Keratinocyte (primary cell): Measurements from ENCODE around the gene C1QBP. TPM values are rescaled to one million over a fixed set of nuclear protein-coding genes. Genes with fewer than 3 reads are reported as not detected.

ENCODE experiments used
- DNase-seq: peaks from one replicate; pipeline ENCODE4 v3.0.0-alpha.2; 2011; ENCODE audit warnings: low read depth, missing footprints, low spot score
- FAIRE-seq: peaks from 2 replicates; lab custom pipeline; 2011; peaks lifted over from hg19 to GRCh38; lab: Jason Lieb, UNC
- H2AFZ ChIP-seq: 2 replicates; pipeline ENCODE4 v1.6.0; 2012; ENCODE audit warnings: low read length, control low read depth, inconsistent platforms; ENCODE audit not compliant: control insufficient read depth
- H3K27ac ChIP-seq: 2 replicates; pipeline ENCODE4 v1.5.1; 2011; ENCODE audit warnings: low read length; ENCODE audit not compliant: control insufficient read depth, insufficient read depth
- H3K27me3 ChIP-seq: 3 replicates; pipeline ENCODE4 v1.6.0; 2011; ENCODE audit warnings: low read length; ENCODE audit not compliant: control insufficient read depth, insufficient read depth; ENCODE audit errors: extremely low read depth
- H3K36me3 ChIP-seq, 2 experiments: 2 replicates in 1 of 2; 3 replicates in 1 of 2; pipeline ENCODE4 v1.5.1; 2011; ENCODE audit warnings: low read length in 2 of 2, mild to moderate bottlenecking in 1 of 2; ENCODE audit not compliant: control insufficient read depth in 2 of 2, insufficient read depth in 2 of 2; ENCODE audit errors: extremely low read depth in 1 of 2
- H3K4me1 ChIP-seq: 3 replicates; pipeline ENCODE4 v1.5.1; 2011; ENCODE audit warnings: low read length; ENCODE audit not compliant: control insufficient read depth, insufficient read depth; ENCODE audit errors: extremely low read depth
- H3K4me2 ChIP-seq: 3 replicates; pipeline ENCODE4 v1.6.0; 2011; ENCODE audit warnings: low read depth, low read length; ENCODE audit not compliant: control insufficient read depth, insufficient read depth; ENCODE audit errors: extremely low read depth
- H3K4me3 ChIP-seq, 3 experiments: fragments of 200-600 bp in 1 of 3; sonication (generic) in 1 of 3; 2 replicates in 2 of 3; 3 replicates in 1 of 3; pipeline ENCODE4 v1.5.1; 2011 to 2016; ENCODE audit warnings: low read length in 3 of 3, mild to moderate bottlenecking in 3 of 3, control low read depth in 2 of 3, inconsistent platforms in 1 of 3, low read depth in 1 of 3, mixed read lengths in 1 of 3, mixed run types in 1 of 3, moderate library complexity in 1 of 3; ENCODE audit not compliant: control insufficient read depth in 2 of 3, insufficient read depth in 2 of 3; ENCODE audit errors: extremely low read depth in 1 of 3
- H3K79me2 ChIP-seq: 2 replicates; pipeline ENCODE4 v1.6.0; 2012; ENCODE audit warnings: low read length; ENCODE audit not compliant: control insufficient read depth, insufficient read depth
- H3K9ac ChIP-seq: 3 replicates; pipeline ENCODE4 v1.6.0; 2011; ENCODE audit warnings: low read length; ENCODE audit not compliant: control insufficient read depth, insufficient read depth; ENCODE audit errors: extremely low read depth
- H3K9me1 ChIP-seq: 3 replicates; pipeline ENCODE4 v1.6.0; 2011; ENCODE audit warnings: low read length; ENCODE audit not compliant: control insufficient read depth, insufficient read depth; ENCODE audit errors: extremely low read depth
- H3K9me3 ChIP-seq: 2 replicates; pipeline ENCODE4 v1.5.1; 2012; ENCODE audit warnings: low read depth, low read length; ENCODE audit not compliant: control insufficient read depth
- H4K20me1 ChIP-seq: 3 replicates; pipeline ENCODE4 v1.6.0; 2011; ENCODE audit warnings: low read length; ENCODE audit not compliant: control insufficient read depth, insufficient read depth; ENCODE audit errors: extremely low read depth
- EZH2 ChIP-seq: IDR thresholded peaks from one replicate; pipeline ENCODE4 v1.6.1; 2012; ENCODE audit warnings: inconsistent platforms, mild to moderate bottlenecking, low read length, moderate library complexity
- dilution Hi-C: fragments of 300-500 bp; cut with MboI; formaldehyde crosslinking; loops from one replicate; pipeline ENCODE4 v1.7.0; 2020; ENCODE audit warnings: low sequenced_read_pairs; ENCODE audit not compliant: extremely low pct_ligation_motif_present
- polyA plus RNA-seq, 5 experiments: library from polyadenylated mRNA; depleted of rRNA in 3 of 5; stranded (reverse) in 3 of 5; stranded (forward) in 1 of 5; unstranded in 1 of 5; fragments of >200 nt; gene quantifications; 1 replicate in 1 of 5; 2 replicates in 3 of 5; 3 replicates in 1 of 5; pipeline versions ENCODE4 v1.2.1 to v1.2.3, GENCODE V29; 2011 to 2012; ENCODE audit warnings: missing spikeins in 2 of 5, low read depth in 1 of 5, low replicate concordance in 1 of 5
- TF ChIP-seq, protein P1 (sequence below), 3 experiments: IDR thresholded peaks in 1 of 3; conservative IDR thresholded peaks in 1 of 3; optimal IDR thresholded peaks in 1 of 3; 2 replicates in 2 of 3; 3 replicates in 1 of 3; pipeline versions ENCODE3 to v1.5.1; 2011; ENCODE audit warnings: low read length in 3 of 3, mild to moderate bottlenecking in 3 of 3, moderate library complexity in 2 of 3, control low read depth in 1 of 3, inconsistent platforms in 1 of 3; ENCODE audit not compliant: insufficient read depth in 2 of 3; ENCODE audit errors: extremely low read depth in 1 of 3

C1QBP gene
- polyA plus RNA-seq, 1 donor (not counting 4 experiments of a cell fraction or from before 2014, with no cell fraction given): 431 TPM

DNA sequence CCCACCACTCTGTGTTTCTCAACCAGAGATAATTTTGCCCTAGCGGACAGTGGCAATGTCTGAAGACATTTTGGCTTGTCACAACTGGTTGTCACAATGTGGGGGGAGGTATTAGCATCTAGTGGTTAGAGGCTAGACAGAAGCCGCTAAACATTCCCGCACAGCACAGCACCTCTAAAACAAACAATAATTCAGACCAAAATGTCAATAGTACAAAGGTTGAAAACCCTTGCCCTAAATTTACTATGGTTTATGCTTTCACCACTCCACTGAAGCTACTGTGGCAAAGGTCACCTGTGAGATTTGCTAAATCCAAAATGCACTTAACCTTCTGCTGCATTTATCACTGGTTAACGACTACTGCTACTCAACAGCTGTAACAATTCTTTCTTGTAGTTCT, 33.6 kb downstream of the C1QBP start:
- H3K36me3 ChIP-seq: peaks cover 35 to 45% of the 10 kb centered on the region in 2 experiments
- no peak overlapping the region for H3K9ac ChIP-seq
- no peak overlapping the region for H3K4me3 ChIP-seq
- no peaks in the 10 kb centered on the region for H3K27me3 ChIP-seq
- H3K79me2 ChIP-seq: peaks cover 2% of the 10 kb centered on the region
- no peaks in the 10 kb centered on the region for H3K9me3 ChIP-seq
- dilution Hi-C loops: no loop called here
- DNase-seq (no peak), FAIRE-seq (no peak)
- H4K20me1 ChIP-seq: no peaks in the 10 kb centered on the region
- no peaks in the 10 kb centered on the region for H3K9me1 ChIP-seq
- H3K27ac ChIP-seq: no peak overlapping the region
- no peak overlapping the region for H2AFZ ChIP-seq
- TF ChIP-seq, protein P1, sequence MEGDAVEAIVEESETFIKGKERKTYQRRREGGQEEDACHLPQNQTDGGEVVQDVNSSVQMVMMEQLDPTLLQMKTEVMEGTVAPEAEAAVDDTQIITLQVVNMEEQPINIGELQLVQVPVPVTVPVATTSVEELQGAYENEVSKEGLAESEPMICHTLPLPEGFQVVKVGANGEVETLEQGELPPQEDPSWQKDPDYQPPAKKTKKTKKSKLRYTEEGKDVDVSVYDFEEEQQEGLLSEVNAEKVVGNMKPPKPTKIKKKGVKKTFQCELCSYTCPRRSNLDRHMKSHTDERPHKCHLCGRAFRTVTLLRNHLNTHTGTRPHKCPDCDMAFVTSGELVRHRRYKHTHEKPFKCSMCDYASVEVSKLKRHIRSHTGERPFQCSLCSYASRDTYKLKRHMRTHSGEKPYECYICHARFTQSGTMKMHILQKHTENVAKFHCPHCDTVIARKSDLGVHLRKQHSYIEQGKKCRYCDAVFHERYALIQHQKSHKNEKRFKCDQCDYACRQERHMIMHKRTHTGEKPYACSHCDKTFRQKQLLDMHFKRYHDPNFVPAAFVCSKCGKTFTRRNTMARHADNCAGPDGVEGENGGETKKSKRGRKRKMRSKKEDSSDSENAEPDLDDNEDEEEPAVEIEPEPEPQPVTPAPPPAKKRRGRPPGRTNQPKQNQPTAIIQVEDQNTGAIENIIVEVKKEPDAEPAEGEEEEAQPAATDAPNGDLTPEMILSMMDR (optimal IDR thresholded peaks at IDR 0.05 in 1 of 3, IDR thresholded peaks at IDR 0.05 in 1 of 3, conservative IDR thresholded peaks at IDR 0.05 in 1 of 3; ENCODE audit: extremely low read depth in 1 of 3, insufficient read depth in 2 of 3, low read length in 3 of 3): no peak
- TF ChIP-seq EZH2: no peak
- no peaks in the 10 kb centered on the region for H3K4me1 ChIP-seq
- no peak overlapping the region for H3K4me2 ChIP-seq

DNA sequence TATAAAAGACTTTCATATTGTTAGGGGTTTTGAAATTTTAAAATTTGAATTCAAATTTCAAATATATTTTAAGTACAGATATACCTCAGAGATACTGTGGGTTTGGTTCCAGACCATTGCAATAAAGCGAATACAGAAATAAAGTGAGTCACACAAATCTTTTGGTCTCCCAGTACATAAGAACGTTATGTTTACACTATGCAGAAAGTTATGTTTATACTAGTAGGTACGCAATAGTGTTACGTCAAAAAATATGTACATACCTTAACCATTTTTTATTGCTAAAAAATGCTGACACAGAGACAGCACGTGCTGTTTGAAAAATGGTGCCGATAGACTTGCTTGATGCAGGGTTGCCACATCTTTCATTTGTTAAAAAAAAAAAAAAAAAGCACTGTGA, 39.2 kb downstream of the C1QBP start:
- H3K4me3 ChIP-seq: no peak overlapping the region
- peaks cover 2% of the 10 kb centered on the region for H3K79me2 ChIP-seq
- dilution Hi-C loops: no loop called here
- no peaks in the 10 kb centered on the region for H3K4me1 ChIP-seq
- H3K9ac ChIP-seq: no peak overlapping the region
- DNase-seq (no peak), FAIRE-seq (no peak)
- H4K20me1 ChIP-seq: no peaks in the 10 kb centered on the region
- H2AFZ ChIP-seq: no peak overlapping the region
- H3K36me3 ChIP-seq: peaks cover 14 to 28% of the 10 kb centered on the region in 2 experiments
- no peaks in the 10 kb centered on the region for H3K9me3 ChIP-seq
- no peaks in the 10 kb centered on the region for H3K27me3 ChIP-seq
- TF ChIP-seq, protein P1 (optimal IDR thresholded peaks at IDR 0.05 in 1 of 3, IDR thresholded peaks at IDR 0.05 in 1 of 3, conservative IDR thresholded peaks at IDR 0.05 in 1 of 3; ENCODE audit: extremely low read depth in 1 of 3, insufficient read depth in 2 of 3, low read length in 3 of 3): no peak
- no peak for TF ChIP-seq EZH2
- no peak overlapping the region for H3K27ac ChIP-seq
- H3K9me1 ChIP-seq: no peaks in the 10 kb centered on the region
- H3K4me2 ChIP-seq: no peak overlapping the region
